HCT116 (cell line): ENCODE data around the gene ATP8B4.

Source experiments
- ATF3 ChIP-seq: IDR thresholded peaks from 2 replicates; pipeline ENCODE4 v1.6.1; 2012
- CEBPB ChIP-seq: IDR thresholded peaks from 2 replicates; pipeline ENCODE4 v1.6.1; 2012; ENCODE audit warnings: low read depth
- CTCF ChIP-seq, 3 experiments: fragments of 200-600 bp in 1 of 3; sonication (generic) in 1 of 3; IDR thresholded peaks in 2 of 3; conservative IDR thresholded peaks in 1 of 3; 2 replicates each; pipeline ENCODE4 v1.5.1; 2012 to 2017; ENCODE audit warnings: low read depth in 2 of 3, low read length in 2 of 3, antibody characterized with exemption in 1 of 3, borderline replicate concordance in 1 of 3, control low read depth in 1 of 3, mild to moderate bottlenecking in 1 of 3, mixed read lengths in 1 of 3, mixed run types in 1 of 3, moderate library complexity in 1 of 3; ENCODE audit not compliant: insufficient read depth in 1 of 3
- EZH2 ChIP-seq: fragments of 200-600 bp; sonication (generic); IDR thresholded peaks from 2 replicates; pipeline ENCODE4 v1.6.1; 2017; ENCODE audit warnings: antibody characterized with exemption, mixed run types
- POLR2A ChIP-seq: IDR thresholded peaks from 2 replicates; pipeline ENCODE4 v1.7.0; 2011; ENCODE audit warnings: borderline replicate concordance; ENCODE audit not compliant: insufficient read depth, insufficient read length; ENCODE audit errors: extremely low read depth
- POLR2AphosphoS5 ChIP-seq: IDR thresholded peaks from 2 replicates; pipeline ENCODE4 v1.6.1; 2011; ENCODE audit warnings: mild to moderate bottlenecking, low read depth, low read length, moderate library complexity
- SP1 ChIP-seq: IDR thresholded peaks from 2 replicates; pipeline ENCODE4 v1.6.1; 2012; ENCODE audit warnings: low read depth
- TCF7L2 ChIP-seq: IDR thresholded peaks from 2 replicates; pipeline ENCODE4 v1.7.0; 2011; ENCODE audit warnings: borderline replicate concordance, inconsistent platforms; ENCODE audit not compliant: insufficient read depth, insufficient read length; ENCODE audit errors: extremely low read depth
- YY1 ChIP-seq: IDR thresholded peaks from 2 replicates; pipeline ENCODE4 v1.6.1; 2011; ENCODE audit warnings: low read length, low read depth, moderate library complexity, mild to moderate bottlenecking; ENCODE audit not compliant: insufficient replicate concordance; ENCODE audit errors: extremely low read depth
- ZBTB33 ChIP-seq: IDR thresholded peaks from 2 replicates; pipeline ENCODE4 v1.6.1; 2011; ENCODE audit warnings: mild to moderate bottlenecking, low read length, moderate library complexity; ENCODE audit not compliant: insufficient replicate concordance; ENCODE audit errors: extremely low read depth
- ZFX ChIP-seq: fragments of 450-650 bp; IDR thresholded peaks from 2 replicates; pipeline ENCODE4 v1.6.1; 2017

DNA sequence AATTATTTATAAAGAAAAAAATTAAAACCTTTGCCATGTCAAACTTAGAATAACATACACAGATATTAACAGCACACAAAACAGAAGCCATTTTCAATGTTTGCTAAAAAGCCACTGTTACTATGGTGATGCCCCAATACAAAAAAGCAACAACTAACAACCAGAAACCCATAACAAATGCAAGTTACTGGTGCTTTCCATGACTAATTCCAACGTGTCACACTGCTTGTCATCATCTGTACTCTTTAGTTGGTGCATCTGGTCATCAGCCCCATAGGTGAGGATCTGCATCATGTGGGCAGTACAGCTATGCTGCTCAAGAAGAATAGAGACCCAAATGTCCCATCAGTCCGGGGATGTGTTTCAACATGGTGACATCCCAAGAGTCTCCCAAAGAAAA, 52.8 kb downstream of the ATP8B4 start:
- TF ChIP-seq CTCF (IDR thresholded peaks at IDR 0.05 in 2 of 3, conservative IDR thresholded peaks at IDR 0.05 in 1 of 3; ENCODE audit: borderline replicate concordance in 1 of 3, insufficient read depth in 1 of 3, low read depth in 2 of 3, low read length in 2 of 3) (no peak), YY1 (no peak), CEBPB (no peak), ZFX (no peak), ZBTB33 (no peak), SP1 (no peak), EZH2 (no peak), POLR2A (no peak), TCF7L2 (no peak), POLR2AphosphoS5 (no peak), ATF3 (no peak)
